Ascending aorta (tissue), 2 donors: ENCODE results near the gene ACOXL. TPM values are rescaled to one million over a fixed set of nuclear protein-coding genes. Genes with fewer than 3 reads are reported as not detected.

Experiments
- DNase-seq, 2 donors: peaks; one replicate each; pipeline ENCODE4 v3.0.0-alpha.2; 2019; ENCODE audit warnings: low spot score in 2 of 2
- H3K27ac ChIP-seq, 2 donors: fragments of 200-600 bp; sonication (generic); one replicate each; pipeline ENCODE4 v1.5.1; 2016 to 2017; ENCODE audit warnings: mild to moderate bottlenecking in 1 of 2
- H3K27me3 ChIP-seq: fragments of 200-600 bp; sonication (generic); one replicate; pipeline ENCODE4 v1.5.1; 2017
- H3K36me3 ChIP-seq, 2 donors: fragments of 200-600 bp; sonication (generic); one replicate each; pipeline ENCODE4 v1.5.1; 2016
- H3K4me1 ChIP-seq, 2 donors: fragments of 200-600 bp; sonication (generic); one replicate each; pipeline ENCODE4 v1.5.1; 2016 to 2017; ENCODE audit warnings: mild to moderate bottlenecking in 1 of 2
- H3K4me3 ChIP-seq, 2 donors: fragments of 200-600 bp; sonication (generic); one replicate each; pipeline ENCODE4 v1.5.1; 2016 to 2017; ENCODE audit warnings: mild to moderate bottlenecking in 1 of 2
- H3K9me3 ChIP-seq, 2 donors: fragments of 200-600 bp; sonication (generic); one replicate each; pipeline ENCODE4 v1.5.1; 2016
- CTCF ChIP-seq, 3 experiments: fragments of 200-600 bp in 2 of 3; fragments of 450-650 bp in 1 of 3; sonication (generic) in 2 of 3; IDR thresholded peaks; one replicate each; pipeline ENCODE4 v1.5.1; 2016 to 2019; ENCODE audit warnings: antibody characterized with exemption in 3 of 3, mild to moderate bottlenecking in 1 of 3, moderate library complexity in 1 of 3
- intact Hi-C: fragments of 100-400 bp; cut with DNase I; formaldehyde crosslinking; loops from one replicate; pipeline ENCODE4 v1.15.1; 2023
- total RNA-seq: library from RNA; depleted of rRNA; stranded (reverse); fragments of >200 nt; gene quantifications from one replicate; pipeline ENCODE4 v1.1.0, GENCODE V29; 2016

ACOXL gene
- total RNA-seq, 1 donor from 2014 or later = not detected

- no peaks in the 10 kb centered on the region for H3K4me1 ChIP-seq
- DNase-seq = no peak
- no peak for TF ChIP-seq CTCF (IDR thresholded peaks at IDR 0.05)
- H3K9me3 ChIP-seq = no peaks in the 10 kb centered on the region
- intact Hi-C loops = no loop called here
- H3K4me3 ChIP-seq = no peak overlapping the region
- no peaks in the 10 kb centered on the region for H3K36me3 ChIP-seq
- H3K27ac ChIP-seq = no peak overlapping the region
- H3K27me3 ChIP-seq = no peaks in the 10 kb centered on the region
These were observed 145.8 kb downstream of the ACOXL start for GRCh38 chr2:110878150-110878549.

- no peak overlapping the region for H3K4me3 ChIP-seq
- intact Hi-C loops = no loop called here
- DNase-seq = no peak
- no peaks in the 10 kb centered on the region for H3K9me3 ChIP-seq
- TF ChIP-seq CTCF (IDR thresholded peaks at IDR 0.05) = no peak
- no peaks in the 10 kb centered on the region for H3K27me3 ChIP-seq
- no peak overlapping the region for H3K27ac ChIP-seq
- H3K4me1 ChIP-seq = no peaks in the 10 kb centered on the region
- H3K36me3 ChIP-seq = no peaks in the 10 kb centered on the region
These were observed 149.5 kb downstream of the ACOXL start for GRCh38 chr2:110881908-110882307.

- H3K4me3 ChIP-seq = no peak overlapping the region
- DNase-seq = no peak
- H3K27me3 ChIP-seq = no peaks in the 10 kb centered on the region
- no peaks in the 10 kb centered on the region for H3K36me3 ChIP-seq
- intact Hi-C loops = no loop called here
- no peak for TF ChIP-seq CTCF (IDR thresholded peaks at IDR 0.05)
- no peak overlapping the region for H3K27ac ChIP-seq
- H3K4me1 ChIP-seq = no peaks in the 10 kb centered on the region
- no peaks in the 10 kb centered on the region for H3K9me3 ChIP-seq
These were observed 151.0 kb downstream of the ACOXL start for GRCh38 chr2:110883406-110883805.

- no peak for DNase-seq
- intact Hi-C loops = no loop called here
- no peaks in the 10 kb centered on the region for H3K9me3 ChIP-seq
- no peaks in the 10 kb centered on the region for H3K36me3 ChIP-seq
- H3K4me3 ChIP-seq = no peak overlapping the region
- no peaks in the 10 kb centered on the region for H3K27me3 ChIP-seq
- H3K27ac ChIP-seq = no peak overlapping the region
- TF ChIP-seq CTCF (IDR thresholded peaks at IDR 0.05) = no peak
- H3K4me1 ChIP-seq = no peaks in the 10 kb centered on the region
These were observed 152.9 kb downstream of the ACOXL start for GRCh38 chr2:110885256-110885655.

GRCh38 chr2:110886826-110887573, 154.6 kb downstream of the ACOXL start:
- Histone ChIP-seq H3K4me1 (no peaks in the 10 kb centered on the region), H3K9me3 (no peaks in the 10 kb centered on the region), H3K4me3 (no peak overlapping the region), H3K27ac (no peak overlapping the region), H3K27me3 (no peaks in the 10 kb centered on the region), H3K36me3 (no peaks in the 10 kb centered on the region)
- intact Hi-C loops = no loop called here
- no peak for DNase-seq
- no peak for TF ChIP-seq CTCF (IDR thresholded peaks at IDR 0.05)

- Histone ChIP-seq H3K27me3 (no peaks in the 10 kb centered on the region), H3K36me3 (no peaks in the 10 kb centered on the region), H3K4me1 (no peaks in the 10 kb centered on the region), H3K4me3 (no peak overlapping the region), H3K27ac (no peak overlapping the region), H3K9me3 (no peaks in the 10 kb centered on the region)
- no peak for TF ChIP-seq CTCF (IDR thresholded peaks at IDR 0.05)
- intact Hi-C loops = no loop called here
- no peak for DNase-seq
These were observed 156.0 kb downstream of the ACOXL start for GRCh38 chr2:110888411-110888810.
